ENCODE measurements around the gene CST2. TPM values are rescaled to one million over a fixed set of nuclear protein-coding genes. Genes with fewer than 3 reads are reported as not detected.
A peak's percentile ranks its signal among the peaks of the same experiment; 100 is the strongest.

The CST2 gene
- total and polyA plus RNA-seq, 2 experiments from 2014 or later = not detected

DNA sequence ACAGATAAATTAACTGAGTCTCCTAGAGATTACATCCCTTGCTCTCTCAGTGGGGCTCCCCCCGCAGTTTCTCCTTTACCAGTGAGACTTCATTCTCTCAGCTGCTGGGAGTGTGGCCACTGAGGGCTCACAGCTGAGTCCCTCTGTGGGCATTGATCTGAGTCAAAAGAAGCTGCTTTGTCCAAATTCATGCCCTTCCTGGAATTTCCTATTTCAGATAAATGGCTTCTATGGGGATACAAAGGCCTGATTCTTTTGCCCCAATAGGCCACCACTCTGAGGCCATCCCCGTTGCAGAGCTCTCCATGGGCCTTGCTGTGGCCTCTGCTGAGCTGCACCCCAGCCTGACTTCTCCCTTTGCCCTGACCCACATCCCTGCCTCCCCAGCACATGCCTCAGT is 43.0 kb upstream of the CST2 start:
- Mint-ChIP-seq H3K36me3 (ENCODE audit: low read depth) (no peaks in the 10 kb centered on the region), H3K4me1 (peaks cover 64% of the 10 kb centered on the region), H3K27me3 (ENCODE audit: insufficient read depth, low read depth, poor library complexity) (peaks cover 10% of the 10 kb centered on the region), H3K27ac (no peak overlapping the region), H3K9me3 (no peaks in the 10 kb centered on the region; the same call in 2 of the 3 replicates), H3K4me3 (no peak overlapping the region; the same call in 2 of the 3 replicates)
- Histone ChIP-seq H3K4me1 (ENCODE audit: insufficient read depth) (peaks cover 51% of the 10 kb centered on the region), H3K79me2 (replicated peaks; ENCODE audit: insufficient read depth) (no peaks in the 10 kb centered on the region), H3K36me3 (ENCODE audit: insufficient read depth) (no peaks in the 10 kb centered on the region), H3K4me2 (peak overlapping the region; percentile 60), H3F3A (replicated peaks; ENCODE audit: low read depth) (no peaks in the 10 kb centered on the region), H3K4me3 (no peak overlapping the region), H4K20me1 (replicated peaks; ENCODE audit: insufficient read depth) (no peaks in the 10 kb centered on the region), H3K27me3 (ENCODE audit: insufficient read depth) (no peaks in the 10 kb centered on the region), H2AFZ (0 out of 2 replicates have a peak overlapping the region, but pooled peaks have one; percentile 38), H3K9me2 (ENCODE audit: insufficient read depth) (no peaks in the 10 kb centered on the region; the same call in 1 of the 2 replicates), H3K27ac (ENCODE audit: low read depth) (no peak overlapping the region)
- TF ChIP-seq EZH2phosphoT487 (IDR thresholded peaks at IDR 0.05; ENCODE audit: unreplicated experiment) = no peak
- TF ChIP-seq NANOG (IDR thresholded peaks at IDR 0.05; ENCODE audit: borderline replicate concordance) = no peak
- TF ChIP-seq ZNF331 (CRISPR knock-in tag; IDR thresholded peaks at IDR 0.05; ENCODE audit: low read depth) = no peak
- TF ChIP-seq, protein P1, sequence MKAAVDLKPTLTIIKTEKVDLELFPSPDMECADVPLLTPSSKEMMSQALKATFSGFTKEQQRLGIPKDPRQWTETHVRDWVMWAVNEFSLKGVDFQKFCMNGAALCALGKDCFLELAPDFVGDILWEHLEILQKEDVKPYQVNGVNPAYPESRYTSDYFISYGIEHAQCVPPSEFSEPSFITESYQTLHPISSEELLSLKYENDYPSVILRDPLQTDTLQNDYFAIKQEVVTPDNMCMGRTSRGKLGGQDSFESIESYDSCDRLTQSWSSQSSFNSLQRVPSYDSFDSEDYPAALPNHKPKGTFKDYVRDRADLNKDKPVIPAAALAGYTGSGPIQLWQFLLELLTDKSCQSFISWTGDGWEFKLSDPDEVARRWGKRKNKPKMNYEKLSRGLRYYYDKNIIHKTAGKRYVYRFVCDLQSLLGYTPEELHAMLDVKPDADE (IDR thresholded peaks at IDR 0.05) = no peak
- TF ChIP-seq ZNF114 (CRISPR knock-in tag; IDR thresholded peaks at IDR 0.05) = no peak
- no peak for TF ChIP-seq JUNB (IDR thresholded peaks at IDR 0.05; ENCODE audit: unreplicated experiment)
- TF ChIP-seq, protein P2, sequence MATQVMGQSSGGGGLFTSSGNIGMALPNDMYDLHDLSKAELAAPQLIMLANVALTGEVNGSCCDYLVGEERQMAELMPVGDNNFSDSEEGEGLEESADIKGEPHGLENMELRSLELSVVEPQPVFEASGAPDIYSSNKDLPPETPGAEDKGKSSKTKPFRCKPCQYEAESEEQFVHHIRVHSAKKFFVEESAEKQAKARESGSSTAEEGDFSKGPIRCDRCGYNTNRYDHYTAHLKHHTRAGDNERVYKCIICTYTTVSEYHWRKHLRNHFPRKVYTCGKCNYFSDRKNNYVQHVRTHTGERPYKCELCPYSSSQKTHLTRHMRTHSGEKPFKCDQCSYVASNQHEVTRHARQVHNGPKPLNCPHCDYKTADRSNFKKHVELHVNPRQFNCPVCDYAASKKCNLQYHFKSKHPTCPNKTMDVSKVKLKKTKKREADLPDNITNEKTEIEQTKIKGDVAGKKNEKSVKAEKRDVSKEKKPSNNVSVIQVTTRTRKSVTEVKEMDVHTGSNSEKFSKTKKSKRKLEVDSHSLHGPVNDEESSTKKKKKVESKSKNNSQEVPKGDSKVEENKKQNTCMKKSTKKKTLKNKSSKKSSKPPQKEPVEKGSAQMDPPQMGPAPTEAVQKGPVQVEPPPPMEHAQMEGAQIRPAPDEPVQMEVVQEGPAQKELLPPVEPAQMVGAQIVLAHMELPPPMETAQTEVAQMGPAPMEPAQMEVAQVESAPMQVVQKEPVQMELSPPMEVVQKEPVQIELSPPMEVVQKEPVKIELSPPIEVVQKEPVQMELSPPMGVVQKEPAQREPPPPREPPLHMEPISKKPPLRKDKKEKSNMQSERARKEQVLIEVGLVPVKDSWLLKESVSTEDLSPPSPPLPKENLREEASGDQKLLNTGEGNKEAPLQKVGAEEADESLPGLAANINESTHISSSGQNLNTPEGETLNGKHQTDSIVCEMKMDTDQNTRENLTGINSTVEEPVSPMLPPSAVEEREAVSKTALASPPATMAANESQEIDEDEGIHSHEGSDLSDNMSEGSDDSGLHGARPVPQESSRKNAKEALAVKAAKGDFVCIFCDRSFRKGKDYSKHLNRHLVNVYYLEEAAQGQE (IDR thresholded peaks at IDR 0.05; ENCODE audit: unreplicated experiment) = no peak
- TF ChIP-seq STAT1 (IDR thresholded peaks at IDR 0.05; ENCODE audit: unreplicated experiment) = no peak
- no peak for TF ChIP-seq EZH2 (IDR thresholded peaks at IDR 0.05; ENCODE audit: low read depth, unreplicated experiment)
- TF ChIP-seq, protein P3, sequence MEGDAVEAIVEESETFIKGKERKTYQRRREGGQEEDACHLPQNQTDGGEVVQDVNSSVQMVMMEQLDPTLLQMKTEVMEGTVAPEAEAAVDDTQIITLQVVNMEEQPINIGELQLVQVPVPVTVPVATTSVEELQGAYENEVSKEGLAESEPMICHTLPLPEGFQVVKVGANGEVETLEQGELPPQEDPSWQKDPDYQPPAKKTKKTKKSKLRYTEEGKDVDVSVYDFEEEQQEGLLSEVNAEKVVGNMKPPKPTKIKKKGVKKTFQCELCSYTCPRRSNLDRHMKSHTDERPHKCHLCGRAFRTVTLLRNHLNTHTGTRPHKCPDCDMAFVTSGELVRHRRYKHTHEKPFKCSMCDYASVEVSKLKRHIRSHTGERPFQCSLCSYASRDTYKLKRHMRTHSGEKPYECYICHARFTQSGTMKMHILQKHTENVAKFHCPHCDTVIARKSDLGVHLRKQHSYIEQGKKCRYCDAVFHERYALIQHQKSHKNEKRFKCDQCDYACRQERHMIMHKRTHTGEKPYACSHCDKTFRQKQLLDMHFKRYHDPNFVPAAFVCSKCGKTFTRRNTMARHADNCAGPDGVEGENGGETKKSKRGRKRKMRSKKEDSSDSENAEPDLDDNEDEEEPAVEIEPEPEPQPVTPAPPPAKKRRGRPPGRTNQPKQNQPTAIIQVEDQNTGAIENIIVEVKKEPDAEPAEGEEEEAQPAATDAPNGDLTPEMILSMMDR (conservative IDR thresholded peaks at IDR 0.05; ENCODE audit: low read depth in 2 of 2) = no peak
- TF ChIP-seq, protein P4, sequence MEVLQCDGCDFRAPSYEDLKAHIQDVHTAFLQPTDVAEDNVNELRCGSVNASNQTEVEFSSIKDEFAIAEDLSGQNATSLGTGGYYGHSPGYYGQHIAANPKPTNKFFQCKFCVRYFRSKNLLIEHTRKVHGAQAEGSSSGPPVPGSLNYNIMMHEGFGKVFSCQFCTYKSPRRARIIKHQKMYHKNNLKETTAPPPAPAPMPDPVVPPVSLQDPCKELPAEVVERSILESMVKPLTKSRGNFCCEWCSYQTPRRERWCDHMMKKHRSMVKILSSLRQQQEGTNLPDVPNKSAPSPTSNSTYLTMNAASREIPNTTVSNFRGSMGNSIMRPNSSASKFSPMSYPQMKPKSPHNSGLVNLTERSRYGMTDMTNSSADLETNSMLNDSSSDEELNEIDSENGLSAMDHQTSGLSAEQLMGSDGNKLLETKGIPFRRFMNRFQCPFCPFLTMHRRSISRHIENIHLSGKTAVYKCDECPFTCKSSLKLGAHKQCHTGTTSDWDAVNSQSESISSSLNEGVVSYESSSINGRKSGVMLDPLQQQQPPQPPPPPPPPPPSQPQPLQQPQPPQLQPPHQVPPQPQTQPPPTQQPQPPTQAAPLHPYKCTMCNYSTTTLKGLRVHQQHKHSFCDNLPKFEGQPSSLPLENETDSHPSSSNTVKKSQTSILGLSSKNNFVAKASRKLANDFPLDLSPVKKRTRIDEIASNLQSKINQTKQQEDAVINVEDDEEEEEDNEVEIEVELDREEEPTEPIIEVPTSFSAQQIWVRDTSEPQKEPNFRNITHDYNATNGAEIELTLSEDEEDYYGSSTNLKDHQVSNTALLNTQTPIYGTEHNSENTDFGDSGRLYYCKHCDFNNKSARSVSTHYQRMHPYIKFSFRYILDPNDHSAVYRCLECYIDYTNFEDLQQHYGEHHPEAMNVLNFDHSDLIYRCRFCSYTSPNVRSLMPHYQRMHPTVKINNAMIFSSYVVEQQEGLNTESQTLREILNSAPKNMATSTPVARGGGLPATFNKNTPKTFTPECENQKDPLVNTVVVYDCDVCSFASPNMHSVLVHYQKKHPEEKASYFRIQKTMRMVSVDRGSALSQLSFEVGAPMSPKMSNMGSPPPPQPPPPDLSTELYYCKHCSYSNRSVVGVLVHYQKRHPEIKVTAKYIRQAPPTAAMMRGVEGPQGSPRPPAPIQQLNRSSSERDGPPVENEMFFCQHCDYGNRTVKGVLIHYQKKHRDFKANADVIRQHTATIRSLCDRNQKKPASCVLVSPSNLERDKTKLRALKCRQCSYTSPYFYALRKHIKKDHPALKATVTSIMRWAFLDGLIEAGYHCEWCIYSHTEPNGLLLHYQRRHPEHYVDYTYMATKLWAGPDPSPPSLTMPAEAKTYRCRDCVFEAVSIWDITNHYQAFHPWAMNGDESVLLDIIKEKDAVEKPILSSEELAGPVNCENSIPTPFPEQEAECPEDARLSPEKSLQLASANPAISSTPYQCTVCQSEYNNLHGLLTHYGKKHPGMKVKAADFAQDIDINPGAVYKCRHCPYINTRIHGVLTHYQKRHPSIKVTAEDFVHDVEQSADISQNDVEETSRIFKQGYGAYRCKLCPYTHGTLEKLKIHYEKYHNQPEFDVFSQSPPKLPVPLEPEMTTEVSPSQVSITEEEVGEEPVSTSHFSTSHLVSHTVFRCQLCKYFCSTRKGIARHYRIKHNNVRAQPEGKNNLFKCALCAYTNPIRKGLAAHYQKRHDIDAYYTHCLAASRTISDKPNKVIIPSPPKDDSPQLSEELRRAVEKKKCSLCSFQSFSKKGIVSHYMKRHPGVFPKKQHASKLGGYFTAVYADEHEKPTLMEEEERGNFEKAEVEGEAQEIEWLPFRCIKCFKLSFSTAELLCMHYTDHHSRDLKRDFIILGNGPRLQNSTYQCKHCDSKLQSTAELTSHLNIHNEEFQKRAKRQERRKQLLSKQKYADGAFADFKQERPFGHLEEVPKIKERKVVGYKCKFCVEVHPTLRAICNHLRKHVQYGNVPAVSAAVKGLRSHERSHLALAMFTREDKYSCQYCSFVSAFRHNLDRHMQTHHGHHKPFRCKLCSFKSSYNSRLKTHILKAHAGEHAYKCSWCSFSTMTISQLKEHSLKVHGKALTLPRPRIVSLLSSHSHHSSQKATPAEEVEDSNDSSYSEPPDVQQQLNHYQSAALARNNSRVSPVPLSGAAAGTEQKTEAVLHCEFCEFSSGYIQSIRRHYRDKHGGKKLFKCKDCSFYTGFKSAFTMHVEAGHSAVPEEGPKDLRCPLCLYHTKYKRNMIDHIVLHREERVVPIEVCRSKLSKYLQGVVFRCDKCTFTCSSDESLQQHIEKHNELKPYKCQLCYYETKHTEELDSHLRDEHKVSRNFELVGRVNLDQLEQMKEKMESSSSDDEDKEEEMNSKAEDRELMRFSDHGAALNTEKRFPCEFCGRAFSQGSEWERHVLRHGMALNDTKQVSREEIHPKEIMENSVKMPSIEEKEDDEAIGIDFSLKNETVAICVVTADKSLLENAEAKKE (CRISPR knock-in tag; IDR thresholded peaks at IDR 0.05) = no peak
- TF ChIP-seq CREB1 (CRISPR knock-in tag; IDR thresholded peaks at IDR 0.05; ENCODE audit: low read depth) = no peak
- TF ChIP-seq POLR2AphosphoS5 (IDR thresholded peaks at IDR 0.05; ENCODE audit: low read depth) = no peak
- DNase-seq (ENCODE audit: low spot score) = no peak
- ATAC-seq = no peak
